GM23248 (cell line): ENCODE results near the gene SECISBP2L.

Experiments used
- EZH2 ChIP-seq: fragments of 200-600 bp; sonication (generic); IDR thresholded peaks from 2 replicates; pipeline ENCODE4 v1.6.1; 2018; ENCODE audit warnings: antibody characterized with exemption, mild to moderate bottlenecking; ENCODE audit not compliant: insufficient read depth, poor library complexity, severe bottlenecking
- EZH2phosphoT487 ChIP-seq: fragments of 200-600 bp; sonication (generic); IDR thresholded peaks from 2 replicates; pipeline ENCODE4 v1.6.1; 2018; ENCODE audit warnings: antibody characterized with exemption, moderate library complexity, mild to moderate bottlenecking, low read depth; ENCODE audit not compliant: insufficient read depth

- TF ChIP-seq EZH2 (no peak), EZH2phosphoT487 (no peak)
Measured at GRCh38 chr15:49015896-49016295, 30.4 kb downstream of the SECISBP2L start.
